Measurements from ENCODE around the gene OTOP2.

The OTOP2 gene, protein sequence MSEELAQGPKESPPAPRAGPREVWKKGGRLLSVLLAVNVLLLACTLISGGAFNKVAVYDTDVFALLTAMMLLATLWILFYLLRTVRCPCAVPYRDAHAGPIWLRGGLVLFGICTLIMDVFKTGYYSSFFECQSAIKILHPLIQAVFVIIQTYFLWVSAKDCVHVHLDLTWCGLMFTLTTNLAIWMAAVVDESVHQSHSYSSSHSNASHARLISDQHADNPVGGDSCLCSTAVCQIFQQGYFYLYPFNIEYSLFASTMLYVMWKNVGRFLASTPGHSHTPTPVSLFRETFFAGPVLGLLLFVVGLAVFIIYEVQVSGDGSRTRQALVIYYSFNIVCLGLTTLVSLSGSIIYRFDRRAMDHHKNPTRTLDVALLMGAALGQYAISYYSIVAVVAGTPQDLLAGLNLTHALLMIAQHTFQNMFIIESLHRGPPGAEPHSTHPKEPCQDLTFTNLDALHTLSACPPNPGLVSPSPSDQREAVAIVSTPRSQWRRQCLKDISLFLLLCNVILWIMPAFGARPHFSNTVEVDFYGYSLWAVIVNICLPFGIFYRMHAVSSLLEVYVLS

DNA sequence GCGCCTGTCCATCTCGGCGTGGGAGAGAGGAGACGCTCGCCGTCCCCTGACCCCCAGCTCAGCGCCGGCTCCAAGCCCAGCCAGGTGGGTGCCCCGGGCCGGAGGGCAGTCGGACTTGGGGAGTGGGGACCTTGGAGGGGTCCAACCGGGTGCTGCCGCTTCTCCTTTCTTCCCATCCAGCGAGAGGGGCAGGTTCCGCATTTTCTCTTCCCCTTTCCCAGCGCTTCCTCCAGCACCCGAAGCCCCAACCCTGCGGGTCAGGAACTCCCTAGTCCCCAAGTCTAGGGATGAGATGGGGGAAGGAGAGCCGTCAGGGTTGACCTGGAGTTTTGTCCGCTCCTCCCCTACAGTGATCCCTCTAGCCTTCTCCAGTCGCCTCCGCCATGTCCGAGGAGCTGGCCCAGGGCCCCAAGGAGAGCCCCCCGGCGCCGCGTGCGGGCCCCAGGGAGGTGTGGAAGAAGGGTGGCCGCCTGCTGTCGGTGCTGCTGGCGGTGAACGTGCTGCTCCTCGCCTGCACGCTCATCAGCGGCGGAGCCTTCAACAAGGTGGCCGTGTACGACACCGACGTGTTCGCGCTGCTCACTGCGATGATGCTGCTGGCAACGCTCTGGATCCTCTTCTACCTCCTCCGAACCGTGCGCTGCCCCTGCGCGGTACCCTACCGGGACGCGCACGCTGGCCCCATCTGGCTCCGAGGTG, at the start of gene OTOP2:
Gene OTOP2 (plus strand): TSS at position 24 of the 699 bp plus-strand sequence. CDS start 360 bp downstream, at position 384.
- DNase-seq, result no peak

DNA sequence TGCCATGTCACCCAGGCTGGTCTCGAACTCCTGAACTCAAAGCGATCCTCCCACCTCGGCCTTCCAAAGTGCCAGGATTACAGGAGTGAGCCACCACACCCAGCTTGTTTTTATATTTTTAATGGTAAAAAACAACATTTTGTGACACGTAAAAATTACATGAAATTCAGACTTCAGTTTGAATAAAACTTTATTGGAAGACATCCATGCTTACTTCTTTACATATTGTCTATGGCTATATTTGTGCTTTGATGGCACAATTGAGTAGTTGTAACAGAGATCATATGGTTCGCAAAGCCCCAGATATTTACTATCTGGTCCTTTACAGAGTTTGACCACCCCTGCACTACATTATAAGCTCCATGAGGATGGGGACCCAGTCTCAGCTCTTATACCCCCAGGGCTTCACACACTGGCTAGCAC, 49.4 kb upstream of the OTOP2 start:
- DNase-seq, result no peak

DNA sequence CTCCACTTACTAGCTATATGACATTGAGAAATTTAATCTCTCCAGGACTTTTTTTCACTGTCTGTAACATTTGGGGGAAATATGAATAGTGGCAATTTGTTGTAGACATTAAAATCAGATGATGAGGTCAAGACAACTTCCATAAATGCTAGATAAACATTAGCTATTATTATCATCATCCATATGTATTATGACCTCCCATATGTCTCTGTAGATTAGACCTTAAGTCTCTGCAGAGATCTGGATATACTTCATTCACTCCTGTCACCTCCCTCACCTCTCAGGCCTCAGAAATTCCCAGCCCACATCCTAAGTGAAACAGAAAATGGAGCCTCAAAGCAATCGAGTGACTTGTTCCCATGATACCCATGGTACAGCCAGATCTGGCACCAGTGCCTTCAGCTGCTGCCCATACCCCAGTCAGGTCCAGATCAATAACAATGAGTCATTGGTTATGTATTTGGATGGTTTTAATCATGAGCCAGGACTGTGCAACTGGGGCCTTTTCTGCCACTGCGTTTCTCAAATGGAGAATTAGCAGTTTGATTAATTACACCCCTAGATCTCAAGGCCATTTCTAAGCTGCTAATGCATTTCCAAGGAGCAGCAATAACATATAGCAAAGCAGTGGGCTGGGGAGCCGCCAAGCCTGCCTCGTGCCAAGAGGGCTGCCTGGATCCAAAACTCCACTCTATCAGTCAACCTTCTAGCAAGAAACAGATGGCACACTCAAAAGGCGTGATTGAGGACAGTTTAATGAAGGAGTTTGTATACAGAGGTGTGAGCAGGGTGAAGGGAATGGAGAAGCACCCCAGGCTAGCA, 48.7 kb upstream of the OTOP2 start:
- DNase-seq, result no peak

DNA sequence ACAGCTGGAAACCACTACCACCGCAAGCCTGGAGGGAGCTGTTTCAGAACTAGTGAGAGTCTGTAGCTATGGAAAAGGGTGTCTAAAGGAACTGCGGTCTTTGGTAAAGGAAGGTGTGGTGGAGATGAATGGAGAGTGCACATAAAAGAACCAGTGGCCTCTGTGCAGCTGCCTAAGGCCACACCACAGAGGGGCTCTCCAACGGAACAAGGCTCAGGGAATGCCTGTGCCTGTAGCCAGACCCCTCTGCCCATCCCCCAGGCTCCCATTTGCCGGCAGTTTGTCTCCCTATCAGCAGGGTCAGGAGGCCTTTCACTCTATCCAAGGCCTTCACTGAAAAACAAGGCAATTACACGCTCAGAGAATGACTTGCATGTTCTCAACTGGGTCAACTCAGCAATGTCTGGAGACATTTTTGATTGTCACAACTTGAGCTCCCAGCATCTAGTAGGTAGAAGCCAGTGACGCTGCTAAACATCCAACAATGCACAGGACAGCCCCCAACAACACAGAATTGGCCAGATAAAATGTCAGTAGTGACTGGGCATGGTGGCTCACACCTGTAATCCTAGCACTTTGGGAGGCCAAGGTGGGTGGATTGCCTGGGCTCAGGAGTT, 48.0 kb upstream of the OTOP2 start:
- DNase-seq, result no peak

DNA sequence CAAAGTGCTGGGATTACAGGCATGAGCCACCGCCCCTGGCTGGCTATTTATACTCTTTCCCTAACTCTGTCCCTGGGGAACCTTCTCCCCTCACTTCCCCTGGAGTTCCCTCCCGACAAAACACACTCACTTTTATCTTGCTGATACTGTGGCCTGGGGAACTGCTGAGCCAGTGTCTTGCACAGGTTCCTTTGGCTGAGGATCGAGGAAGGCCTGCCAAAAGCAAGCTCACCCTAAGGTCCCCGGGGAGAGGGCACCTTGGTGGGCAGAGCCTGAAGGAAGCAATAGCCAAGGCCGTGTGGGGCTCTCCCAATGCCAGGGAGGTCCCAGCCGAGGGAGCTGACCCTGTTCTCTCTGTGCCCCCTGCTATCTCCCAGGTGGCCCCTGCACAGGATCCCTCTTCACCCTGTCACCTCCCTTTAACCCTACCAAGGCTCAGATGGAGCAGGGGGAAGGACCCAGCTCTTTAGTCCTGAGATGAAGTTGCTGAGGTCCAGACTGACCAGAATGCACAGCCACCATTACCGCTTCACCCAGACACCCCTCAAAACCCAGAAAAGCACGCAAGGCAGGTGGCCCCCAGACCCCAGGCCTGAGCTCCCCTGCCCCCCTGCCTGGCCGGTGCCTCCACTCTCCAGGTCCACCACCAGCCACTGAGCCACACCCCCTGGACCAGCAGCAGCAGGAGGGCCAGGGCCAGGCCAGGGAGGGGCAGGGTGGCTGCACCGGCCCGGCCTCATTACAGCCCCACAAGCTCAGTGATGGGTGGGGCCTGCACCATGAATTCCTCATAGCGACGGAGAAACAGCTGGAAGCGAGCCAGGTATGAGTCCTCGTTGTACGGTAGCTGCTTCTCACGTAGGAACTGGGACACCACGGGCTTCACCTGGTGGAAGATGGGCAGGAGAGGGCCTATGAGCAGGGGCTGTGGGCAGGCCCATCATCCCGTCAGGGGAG, 46.2 kb upstream of the OTOP2 start:
- no peak for DNase-seq

DNA sequence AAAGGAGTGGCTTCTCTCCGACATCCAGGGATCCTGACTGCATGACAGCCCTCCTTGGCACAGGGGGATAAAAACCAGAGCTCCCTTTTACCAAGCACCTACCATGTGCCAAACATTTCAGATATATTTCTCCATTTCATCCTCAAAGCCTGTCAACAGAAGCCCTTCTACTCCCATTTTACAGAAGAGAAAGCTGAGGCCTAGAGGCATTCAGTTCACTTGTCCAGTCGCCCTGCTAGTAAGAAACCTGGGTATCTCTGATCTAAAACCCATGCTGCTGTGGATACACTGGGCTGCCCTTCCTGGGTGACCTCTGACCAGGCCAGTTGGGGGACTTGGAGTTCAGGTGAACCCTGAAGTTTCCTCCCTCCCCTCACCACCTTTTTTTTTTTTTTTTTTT, 45.4 kb upstream of the OTOP2 start:
- DNase-seq, result no peak

DNA sequence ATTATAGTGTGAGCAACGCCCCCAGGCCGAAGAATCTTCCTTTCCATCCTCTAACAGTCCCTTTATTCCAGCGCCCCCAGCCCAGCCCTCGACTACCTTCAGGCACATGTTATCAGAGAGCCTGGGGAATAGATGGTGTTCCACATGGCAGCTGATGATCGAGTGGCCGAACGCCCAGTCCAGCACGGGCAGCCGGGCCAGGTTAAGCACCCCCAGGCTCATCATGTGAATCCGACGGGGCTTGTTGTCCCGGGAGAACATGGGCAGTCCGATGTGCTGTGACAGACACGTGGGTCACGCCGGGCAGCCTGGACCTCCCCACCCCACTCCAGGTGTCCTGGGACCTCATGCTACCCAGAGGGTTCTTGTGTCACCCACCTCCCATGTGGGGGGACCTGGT, 44.8 kb upstream of the OTOP2 start:
- DNase-seq, result no peak

DNA sequence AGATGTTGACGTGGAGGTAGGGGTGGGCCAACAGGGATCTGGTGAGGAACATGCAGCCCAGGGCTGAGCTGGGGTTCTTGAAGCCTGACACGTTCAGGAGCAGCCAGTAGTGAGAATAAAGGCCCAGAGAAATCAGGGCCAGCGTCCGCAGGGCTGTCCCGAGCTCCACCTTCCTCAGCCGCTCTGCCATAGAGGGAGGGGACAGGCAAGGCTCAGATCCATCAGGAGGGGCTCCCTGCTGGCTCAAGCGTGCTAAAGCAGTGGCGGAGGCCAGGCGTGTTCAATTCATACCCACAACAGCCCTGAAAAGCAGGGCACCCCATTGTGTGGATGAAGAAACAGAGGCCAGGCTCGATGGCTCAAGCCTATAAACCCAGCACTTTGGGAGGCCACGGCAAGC, 43.0 kb upstream of the OTOP2 start:
- DNase-seq, result no peak

DNA sequence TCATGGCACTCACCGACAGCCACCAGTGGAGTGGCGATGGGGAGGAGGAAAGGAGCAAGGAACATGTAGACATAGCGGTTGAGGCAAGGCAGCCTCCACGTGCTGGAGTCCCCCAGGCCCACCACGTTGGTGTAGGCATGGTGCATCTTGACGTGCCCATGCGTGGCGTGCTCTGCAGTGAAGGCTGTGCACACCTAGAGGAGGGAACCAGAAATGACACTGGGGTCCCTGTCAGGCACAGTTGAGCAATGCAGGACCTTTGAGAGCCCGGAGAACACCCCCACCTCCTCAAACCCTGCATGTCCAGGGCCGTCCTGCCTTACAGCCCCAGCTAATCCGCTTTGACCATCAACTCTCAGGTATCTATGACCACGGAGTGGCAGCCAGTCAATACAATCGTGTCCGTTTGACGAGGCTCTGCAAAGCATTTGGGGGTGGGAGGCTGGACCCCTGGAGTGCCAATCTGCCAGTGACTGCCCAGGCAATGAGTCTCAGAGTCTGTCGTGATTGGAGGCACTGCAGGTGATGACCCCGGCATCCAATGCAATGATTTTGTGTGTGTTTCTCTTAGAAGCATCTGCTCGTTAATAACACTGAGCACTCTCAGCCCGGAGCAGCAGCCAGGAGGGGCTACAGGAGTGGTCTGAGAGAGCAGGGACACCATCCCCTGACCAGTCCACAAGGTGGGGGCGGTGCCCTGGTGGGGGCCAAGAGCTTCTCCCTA, 41.4 kb upstream of the OTOP2 start:
- DNase-seq, result no peak

DNA sequence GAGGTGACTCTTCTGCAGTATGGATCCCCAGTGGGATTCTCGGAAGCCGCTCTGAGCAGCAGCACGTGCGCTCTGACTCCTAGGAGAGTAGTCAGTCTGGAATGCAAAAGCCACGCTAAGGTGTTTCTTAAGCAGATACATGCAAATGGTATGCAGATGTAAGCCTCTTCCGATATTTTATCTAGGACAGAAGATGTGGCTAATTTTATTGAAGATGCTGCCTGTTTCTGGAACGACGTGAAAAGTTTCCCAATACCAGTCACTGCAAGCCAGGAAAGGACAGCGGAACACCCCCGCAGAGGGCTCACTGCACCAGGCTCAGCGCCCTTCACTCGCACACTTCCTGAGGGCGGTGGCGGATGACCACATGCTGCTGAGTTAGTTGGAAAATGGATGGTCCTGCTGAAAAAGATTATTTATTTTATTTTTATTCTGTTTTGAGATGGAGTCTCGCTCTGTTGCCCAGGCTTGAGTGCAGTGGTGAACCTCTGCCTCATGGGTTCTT, 40.8 kb upstream of the OTOP2 start:
- DNase-seq, result no peak

DNA sequence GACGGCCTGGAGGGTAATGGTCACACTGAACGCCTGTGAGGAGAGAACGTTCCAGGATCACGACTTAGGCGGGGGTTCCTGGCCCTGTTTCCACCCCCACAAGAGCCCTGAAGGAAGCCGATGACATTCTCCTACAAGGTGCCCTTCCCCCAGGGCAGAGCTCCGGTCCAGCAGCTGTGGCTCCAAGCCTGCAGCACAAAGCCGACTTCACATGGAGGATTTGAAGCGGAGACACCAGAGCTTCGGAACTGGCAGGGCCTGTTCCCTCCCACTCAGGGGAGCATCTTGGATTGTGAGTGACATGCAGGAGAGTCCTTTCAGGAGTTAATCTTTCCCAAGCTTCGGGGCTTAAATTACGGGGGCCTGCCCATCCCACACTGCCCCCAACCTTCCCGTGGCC, 35.6 kb upstream of the OTOP2 start:
- DNase-seq, result no peak

DNA sequence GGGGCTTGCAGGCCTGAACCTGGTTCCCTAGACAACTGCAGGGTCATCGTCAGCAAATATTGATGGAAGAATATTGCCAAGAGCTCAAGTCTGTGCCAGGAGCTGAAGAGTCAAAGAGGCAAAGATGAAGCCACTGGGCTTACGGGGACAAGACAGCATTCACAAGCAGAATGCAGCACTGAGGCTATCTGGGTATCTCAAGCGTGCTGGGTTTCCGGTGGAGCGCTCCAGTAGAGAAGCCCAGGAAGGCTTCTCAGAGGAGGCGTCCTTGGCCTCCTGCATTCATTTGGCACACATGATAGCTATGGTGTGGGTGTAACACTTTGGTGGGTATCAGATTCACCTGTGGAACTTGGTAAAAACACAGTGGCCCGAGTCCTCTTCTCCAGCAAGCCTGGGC, 33.5 kb upstream of the OTOP2 start:
- DNase-seq, result no peak

DNA sequence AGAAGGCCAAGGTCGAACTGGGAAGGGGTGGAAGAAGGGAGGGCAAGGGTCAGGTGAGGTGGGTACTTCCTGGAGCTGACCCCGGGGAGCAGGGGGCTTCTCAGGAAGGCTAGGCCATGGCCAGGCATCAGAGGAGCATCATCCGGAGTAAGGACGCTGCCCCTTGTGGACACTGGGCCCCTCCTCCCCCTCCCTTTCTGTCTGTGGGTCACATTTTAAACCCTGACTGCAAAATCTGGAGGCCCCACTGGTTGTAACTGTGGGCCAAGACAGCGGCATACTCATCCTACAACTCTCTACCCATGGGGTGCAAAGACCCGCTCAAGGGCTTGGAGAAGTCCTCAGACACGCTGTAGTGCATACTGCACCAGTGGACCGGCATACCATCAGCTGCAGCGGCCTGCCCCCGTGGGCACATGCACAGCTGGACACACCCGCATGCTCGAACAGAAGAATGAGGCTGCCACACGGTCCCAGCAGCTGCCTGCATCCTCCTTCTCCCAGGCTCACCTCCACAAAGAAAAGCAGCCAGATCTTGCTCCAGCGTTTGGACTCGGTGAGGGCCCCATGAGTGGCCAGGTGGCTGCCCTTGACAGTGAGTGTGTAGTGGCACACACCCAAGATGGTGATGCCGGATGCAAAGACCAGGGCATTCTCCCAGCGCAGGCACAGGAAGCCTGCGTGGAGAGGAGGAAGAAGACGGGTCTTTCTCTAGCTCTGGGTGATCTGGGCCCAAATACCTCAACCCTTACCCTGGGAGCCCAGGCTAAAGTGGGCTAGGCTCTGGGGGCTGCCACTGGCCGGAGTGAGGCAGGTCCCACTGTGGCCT, 31.8 kb upstream of the OTOP2 start:
- no peak for DNase-seq

DNA sequence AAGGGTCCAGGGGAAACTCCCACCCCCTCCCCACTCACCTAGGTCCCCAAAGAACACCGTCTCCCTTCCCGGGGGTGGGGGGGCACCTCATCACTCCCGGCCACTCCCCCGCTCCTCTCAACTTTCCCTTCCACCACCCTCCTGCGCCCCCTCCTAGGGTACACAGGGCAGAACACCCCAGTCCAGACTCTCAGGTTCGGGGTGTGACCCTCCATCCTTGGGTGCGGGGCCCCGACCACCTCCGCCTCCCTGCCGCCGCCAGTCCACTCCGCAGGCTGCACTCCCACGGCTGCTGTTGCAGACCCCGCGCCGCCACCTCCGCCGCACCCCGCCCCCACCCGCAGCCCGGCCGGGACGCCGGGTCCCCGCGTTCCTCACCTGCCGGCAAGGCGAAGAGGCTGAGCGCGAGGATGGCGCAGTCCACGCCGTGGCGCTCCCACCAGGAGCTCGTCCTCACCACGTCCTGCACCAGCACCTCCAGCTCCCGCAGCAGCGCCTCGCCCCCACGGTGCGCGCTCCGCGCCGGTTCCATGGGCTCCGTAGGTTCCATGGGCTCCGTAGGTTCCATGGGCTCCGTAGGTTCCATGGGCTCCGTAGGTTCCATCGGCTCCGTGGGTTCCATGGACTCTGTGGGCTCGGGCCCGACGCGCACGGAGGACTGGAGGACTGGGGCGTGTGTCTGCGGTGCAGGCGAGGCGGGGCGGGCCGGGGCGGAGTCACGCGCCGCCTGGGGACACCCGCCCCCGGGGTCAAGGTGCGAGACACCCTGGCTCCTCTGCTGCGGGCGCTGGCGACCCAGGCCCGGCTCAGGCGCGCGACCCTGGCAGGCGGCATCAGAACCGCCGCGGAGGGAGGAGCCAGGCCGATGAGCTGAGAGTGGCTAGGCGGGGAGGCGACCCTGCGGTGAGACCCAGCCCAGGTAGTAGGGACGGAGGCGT, 30.8 kb upstream of the OTOP2 start, which contains the start of gene FADS6:
Gene FADS6 (minus strand): TSS at position 660 of the 938 bp plus-strand sequence. CDS start 38 bp downstream, at position 622.
- no peak for DNase-seq

DNA sequence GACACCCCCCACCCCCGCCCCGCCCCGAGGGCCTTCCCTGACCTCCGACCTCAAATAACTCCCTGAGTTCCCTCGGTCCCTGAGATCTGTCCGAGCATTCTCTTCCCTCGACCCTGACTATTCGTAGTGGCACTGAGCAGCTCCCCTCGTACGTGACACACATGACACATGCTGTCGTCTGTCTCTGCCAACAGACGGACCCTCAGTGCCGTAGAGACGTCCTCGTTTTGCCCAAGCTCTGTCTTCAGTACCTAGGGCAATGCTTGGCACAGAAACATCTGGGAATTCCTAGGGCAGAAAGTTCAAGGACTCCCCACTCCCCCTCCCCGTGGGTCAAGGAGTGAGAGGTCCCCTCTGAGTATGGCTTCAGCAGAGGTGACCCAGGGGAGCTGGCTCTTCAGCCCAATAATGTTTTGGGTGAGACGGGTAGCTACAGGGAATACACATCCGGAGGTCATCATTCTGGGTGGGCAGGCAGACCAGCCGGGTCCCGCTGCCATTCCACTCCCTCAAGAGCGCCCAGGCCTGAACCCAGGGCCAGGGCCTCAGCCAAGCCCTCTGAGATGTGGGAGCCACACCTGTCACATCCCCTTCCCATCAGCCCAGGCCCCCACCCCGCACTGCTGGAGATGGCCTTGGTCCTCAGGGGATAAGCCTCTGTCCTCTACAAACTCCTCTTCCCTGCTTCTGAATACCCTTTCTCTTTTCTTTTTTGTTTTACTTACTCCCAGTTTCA, 30.0 kb upstream of the OTOP2 start:
- DNase-seq, result no peak

DNA sequence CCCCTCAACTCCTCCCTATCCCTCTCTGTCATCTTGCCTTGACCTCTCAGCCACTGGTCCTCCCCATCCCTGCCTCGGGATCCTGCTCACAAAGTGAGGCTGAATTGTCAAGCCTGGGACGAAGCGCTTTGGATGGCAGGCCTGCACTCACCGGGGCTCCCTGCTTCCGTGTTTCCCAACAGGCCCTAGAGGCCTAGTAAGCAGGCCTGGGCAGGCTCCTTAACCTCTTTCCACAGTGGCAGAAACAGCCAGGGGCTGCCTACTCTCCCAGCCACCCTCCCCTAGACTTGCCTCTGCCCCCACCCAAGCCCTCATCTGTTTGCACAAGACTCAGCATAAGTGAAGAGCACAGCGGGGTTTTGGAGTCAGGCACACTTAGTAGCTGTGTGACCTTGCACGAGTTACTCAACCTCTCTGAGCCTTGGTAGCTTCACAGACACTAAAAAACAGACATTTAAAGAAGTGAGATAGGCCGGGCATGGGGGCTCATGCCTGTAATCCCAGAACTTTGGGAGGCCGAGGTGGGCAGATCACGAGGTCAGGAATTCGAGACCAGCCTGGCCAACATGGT, 25.6 kb upstream of the OTOP2 start:
- no peak for DNase-seq

DNA sequence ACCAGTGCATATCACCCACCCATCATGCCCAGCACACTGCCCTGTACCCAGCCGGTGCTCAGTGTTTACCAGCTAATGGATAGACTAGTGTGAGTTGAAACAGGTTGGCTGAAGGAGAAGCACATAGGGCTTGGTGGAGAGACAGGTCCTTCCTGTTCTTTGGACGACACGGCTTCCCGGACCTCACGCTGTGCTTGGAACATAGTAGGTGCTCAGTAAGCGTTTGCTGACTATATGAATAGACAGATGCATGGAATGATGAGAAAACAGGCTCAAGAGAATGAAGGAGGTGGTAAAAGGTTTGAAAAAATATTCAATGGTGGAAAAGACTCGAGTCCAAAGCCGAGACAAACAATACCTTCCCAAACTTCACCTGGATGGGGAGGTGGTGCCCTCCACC, 23.9 kb upstream of the OTOP2 start:
- no peak for DNase-seq
